GM19324 (cell line): ENCODE results near the gene SNRPA1.

Experiments used
- ATAC-seq: cut with Tn5 transposase; IDR thresholded peaks from one replicate; pipeline ENCODE4 v1.9.1; 2021; ENCODE audit warnings: mild to moderate bottlenecking, moderate library complexity; ENCODE audit not compliant: unreplicated experiment, low FRiP score

SNRPA1 gene

DNA sequence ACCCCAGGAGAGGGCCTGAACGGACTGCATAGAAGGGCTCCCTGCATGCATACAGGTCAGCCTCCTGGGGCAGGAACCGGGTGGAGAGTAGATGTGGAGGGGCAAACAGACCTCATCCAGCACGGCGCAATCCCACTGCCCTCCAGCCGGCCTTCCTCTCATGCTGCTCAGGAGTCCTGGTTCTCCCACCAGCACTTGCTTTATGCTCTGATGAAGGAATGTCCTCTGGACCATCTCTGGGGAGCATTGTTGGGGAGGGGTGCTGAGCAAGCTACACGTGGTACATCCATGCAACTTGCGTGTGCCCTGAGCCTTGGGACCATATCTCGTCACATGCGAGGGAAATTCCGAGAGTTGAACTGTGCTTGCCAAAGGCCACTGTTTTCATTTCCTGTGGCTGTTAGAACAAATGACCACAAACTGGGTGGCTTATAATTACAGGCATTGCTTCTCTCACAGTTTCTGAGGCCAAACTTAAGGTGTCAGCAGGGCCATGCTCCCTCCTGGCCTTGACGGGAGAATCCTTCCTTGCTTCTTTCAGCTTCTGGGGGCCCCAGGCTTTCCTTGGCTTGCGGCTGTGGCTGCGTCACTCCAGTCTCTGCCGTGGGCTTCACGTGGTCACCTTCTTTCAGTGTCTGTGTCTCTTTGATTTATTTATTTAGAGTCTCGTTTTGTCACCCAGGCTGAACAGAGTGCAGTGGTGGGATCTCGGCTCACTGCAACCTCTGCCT, 30.0 kb downstream of the SNRPA1 start:
- ATAC-seq, result no peak

- ATAC-seq, result no peak
Measured at GRCh38 chr15:101264011-101264410, 31.0 kb downstream of the SNRPA1 start.

- no peak for ATAC-seq
Measured at GRCh38 chr15:101262551-101262950, 32.5 kb downstream of the SNRPA1 start.

DNA sequence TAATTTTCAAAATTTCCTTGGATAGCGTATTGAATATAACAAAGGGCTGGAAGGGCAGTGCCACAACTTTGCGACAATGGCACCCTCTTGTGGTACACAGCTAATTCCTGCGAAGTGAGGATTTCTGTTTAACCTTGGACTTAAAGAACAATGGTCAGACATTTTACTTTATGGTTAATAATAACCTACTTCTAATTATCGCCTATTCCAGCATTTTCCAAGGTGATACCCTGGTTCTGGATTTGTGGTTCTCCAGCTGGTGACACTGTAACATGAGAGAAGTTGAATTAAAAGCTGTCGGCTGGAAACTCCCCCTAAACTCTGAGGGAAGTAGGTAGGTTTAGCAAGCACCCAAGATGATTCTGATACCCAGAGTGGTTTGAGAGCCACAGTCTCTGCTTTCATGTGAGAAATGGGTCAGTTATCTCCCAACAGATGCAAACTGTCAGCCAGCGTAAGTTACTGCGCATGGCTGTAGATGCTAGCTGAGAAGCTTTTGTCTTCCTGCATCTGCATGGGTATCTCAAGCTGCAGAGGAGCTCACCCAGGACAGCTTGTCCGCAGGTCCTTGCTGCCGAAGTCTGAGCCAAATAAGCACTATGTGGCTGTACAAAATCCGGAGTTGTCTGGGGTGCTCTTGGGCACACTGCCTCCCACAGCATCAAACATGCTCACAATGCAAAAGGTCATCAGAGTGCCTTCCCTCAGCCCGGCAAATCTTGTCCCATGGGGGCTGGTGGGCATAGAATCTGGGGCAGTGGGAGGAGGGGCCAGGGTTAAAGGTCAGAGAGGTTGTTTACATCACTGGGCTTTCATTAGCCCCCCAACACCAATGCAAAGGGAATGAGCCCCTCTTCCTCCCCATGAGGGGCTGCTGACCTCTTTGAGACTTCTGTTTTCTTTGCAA, 36.6 kb downstream of the SNRPA1 start:
- ATAC-seq, result no peak

- ATAC-seq, result no peak
Measured at GRCh38 chr15:101256757-101257156, 38.3 kb downstream of the SNRPA1 start.

GRCh38 chr15:101255615-101256241, 39.3 kb downstream of the SNRPA1 start:
- ATAC-seq, result no peak

DNA sequence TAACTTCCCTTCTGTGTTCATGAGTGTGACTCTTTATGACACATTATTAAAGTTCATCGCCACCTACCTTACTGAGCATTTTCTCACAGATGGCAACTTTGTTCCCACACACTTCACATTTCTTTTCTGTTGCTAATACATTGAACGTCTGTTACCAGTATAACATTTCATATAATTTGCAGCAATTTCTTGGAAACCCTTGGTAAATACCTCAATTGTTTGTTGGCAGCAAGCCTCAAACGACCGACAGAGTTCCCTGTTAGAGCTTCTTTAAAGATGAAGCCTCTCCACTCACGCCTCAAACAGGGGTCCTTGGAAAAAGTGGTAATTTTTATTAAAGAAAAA, 40.0 kb downstream of the SNRPA1 start:
- ATAC-seq, result no peak

DNA sequence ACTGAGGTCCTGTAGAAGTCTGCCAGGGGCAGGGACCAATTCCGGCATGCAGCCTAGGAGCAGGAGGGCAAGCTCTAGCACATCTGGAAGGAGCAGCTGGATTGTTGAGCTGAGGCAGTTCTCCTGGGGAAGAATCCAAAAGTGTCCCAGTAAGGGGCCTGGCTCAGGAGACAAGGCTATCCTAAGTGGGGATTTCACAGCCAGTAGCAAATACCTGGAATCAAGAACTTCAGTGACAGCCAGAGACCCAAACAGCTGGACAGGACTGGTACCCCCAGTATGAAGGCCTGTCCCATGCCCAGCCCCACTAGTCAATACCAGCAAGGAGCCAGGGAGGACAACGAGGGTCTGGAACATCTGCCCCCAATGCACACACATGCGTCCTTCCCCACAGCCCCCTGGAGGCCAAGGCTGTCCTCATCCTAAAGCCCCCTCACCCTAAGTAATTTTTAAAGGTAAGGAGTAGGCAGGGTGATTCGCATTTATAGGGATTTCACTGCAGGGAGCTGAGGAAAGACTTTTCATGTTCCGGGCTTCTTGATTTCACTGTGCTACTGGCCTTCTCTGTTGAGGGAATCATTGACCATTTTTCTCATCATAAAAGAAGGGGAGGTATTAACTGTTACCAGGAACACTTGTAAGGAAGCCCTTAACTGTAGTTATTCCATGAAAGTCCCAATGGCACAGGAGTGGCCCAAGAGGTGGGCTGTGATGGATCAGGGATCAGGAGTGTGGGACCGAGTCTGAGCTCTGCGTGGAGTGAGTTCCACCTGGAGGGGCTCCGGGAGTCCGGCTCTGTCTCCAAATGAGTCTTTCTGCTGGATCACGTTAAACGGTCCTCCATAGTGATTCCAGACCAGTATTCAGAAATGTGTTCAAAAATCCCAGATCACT, 40.6 kb downstream of the SNRPA1 start:
- no peak for ATAC-seq

DNA sequence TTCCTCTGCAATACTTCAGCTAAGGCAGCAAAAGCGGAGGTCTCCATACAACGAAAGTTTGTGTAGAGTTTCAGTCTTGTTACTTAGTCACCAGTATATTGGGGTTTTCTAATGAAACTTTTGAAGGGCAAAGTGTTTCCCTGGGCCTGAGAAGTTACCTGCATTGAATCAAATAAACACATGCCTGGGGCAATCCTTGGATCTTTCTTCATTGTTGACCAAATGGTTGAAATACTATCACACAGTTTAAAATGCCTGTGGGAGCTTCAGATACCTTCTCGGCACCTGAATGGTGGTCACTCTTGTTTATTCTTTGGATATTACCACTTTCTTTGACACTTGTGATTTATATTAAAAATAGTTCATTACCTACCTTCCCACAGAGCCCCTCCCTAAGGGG, 42.2 kb downstream of the SNRPA1 start:
- ATAC-seq, result no peak

GRCh38 chr15:101251830-101252820, 42.9 kb downstream of the SNRPA1 start, which contains the start of gene CHSY1:
CHSY1 (minus strand) TSS chr15:101252048; CDS start chr15:101251456, 592 bp downstream.
- ATAC-seq, result peak; percentile 76

- ATAC-seq, result peak; percentile 45
Measured at GRCh38 chr15:101250873-101251829, 43.9 kb downstream of the SNRPA1 start.

GRCh38 chr15:101250341-101250831, 44.7 kb downstream of the SNRPA1 start:
- no peak for ATAC-seq

GRCh38 chr15:101248274-101248673, 46.8 kb downstream of the SNRPA1 start:
- ATAC-seq, result no peak

GRCh38 chr15:101246824-101247745, 48.0 kb downstream of the SNRPA1 start:
- ATAC-seq, result no peak

DNA sequence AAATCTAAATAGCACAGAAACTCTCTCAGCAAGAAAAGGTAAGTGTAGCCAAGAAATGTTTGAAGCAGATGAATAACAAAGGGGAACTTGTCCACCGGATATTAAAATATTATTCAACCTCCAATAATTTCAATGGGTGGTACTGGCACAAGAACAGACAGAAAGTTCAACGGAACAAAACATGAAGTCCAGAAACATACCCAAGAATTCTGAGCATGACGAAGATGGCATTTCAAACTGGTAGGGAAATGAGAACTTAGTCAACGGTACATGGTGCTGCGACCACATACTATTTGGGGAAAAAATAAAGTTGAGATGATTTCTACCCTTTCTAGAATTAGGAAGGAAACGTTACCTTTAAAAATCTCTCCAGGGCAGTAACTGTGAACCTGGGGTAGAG, 48.7 kb downstream of the SNRPA1 start:
- no peak for ATAC-seq

DNA sequence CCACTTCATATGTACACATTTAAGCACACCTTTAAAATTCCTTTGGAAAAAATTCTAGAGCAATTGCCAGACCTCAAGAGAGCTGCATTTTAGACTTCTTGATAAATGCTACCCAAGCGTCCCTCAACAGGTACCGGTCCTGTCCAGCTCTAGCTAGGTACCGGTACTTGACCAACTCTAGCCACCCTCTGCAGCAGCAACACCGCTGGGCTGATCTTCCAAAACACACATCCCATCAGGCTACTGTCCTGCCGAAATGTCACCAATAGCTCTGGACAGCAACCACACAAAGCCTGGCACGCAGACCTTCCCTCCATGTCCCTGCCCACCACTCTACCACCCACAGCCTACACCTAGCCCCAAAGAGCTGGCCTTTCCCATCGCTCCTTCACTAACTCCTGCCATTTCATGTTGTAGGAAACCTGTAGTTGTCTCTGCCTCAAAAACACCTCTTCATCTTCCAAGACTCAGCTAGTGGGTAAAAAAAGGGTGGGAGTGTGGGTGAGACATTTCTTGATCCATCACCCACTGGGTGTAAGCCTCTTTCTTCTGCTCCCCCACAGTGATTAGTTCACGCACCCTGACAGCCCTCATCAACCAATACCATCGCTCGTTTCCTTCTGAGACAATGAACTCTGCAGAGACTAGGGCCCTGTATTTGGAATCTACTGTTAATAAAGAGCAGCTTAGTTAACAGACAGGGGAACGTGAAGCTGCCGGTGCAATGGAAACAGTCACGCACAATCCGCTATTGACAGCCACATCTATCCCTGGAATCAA, 50.0 kb downstream of the SNRPA1 start:
- no peak for ATAC-seq
